ENCODE results near the gene EPAS1.

EPAS1 gene

GRCh38 chr2:46413631-46414030 lies 116.4 kb downstream of the EPAS1 start:
- no peak for DNase-seq

- no peak for DNase-seq
Measured at GRCh38 chr2:46414701-46415100, 117.5 kb downstream of the EPAS1 start.

- DNase-seq: no peak
Measured at GRCh38 chr2:46416280-46416679, 119.1 kb downstream of the EPAS1 start.

DNA sequence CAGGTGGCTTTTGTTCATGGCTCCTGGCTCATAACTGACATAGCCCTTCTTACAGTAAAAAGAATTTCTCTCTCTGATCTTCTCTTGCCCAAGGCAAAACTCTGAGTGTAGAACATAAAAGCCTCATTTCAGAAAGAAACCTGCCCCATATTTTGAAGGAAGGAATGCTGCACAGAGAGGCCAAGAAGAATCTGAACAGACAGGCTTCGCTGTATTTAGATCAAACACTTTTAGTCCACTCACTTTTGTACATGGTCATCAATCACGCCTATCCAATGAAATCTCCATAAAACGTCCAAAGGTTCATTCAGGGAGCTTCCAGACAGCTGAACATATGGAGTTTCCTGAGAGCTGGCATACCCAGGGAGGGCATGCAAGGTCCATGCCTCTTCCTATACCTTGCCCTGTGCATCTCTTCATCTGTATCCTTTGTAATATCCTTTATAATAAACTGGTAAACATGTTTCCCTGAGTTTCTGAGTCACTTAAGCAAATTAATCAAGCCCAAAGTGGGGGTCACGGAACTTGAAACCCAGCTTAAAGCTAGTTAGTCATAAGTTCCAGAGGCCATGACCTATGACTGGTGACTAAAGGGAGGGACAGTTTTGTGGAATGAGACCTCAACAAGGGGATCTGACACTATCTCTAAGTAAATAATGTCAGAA lies 119.7 kb downstream of the EPAS1 start:
- no peak for DNase-seq

GRCh38 chr2:46420945-46421344 lies 123.7 kb downstream of the EPAS1 start:
- DNase-seq: no peak

- no peak for DNase-seq
Measured at GRCh38 chr2:46421361-46421760, 124.2 kb downstream of the EPAS1 start.

DNA sequence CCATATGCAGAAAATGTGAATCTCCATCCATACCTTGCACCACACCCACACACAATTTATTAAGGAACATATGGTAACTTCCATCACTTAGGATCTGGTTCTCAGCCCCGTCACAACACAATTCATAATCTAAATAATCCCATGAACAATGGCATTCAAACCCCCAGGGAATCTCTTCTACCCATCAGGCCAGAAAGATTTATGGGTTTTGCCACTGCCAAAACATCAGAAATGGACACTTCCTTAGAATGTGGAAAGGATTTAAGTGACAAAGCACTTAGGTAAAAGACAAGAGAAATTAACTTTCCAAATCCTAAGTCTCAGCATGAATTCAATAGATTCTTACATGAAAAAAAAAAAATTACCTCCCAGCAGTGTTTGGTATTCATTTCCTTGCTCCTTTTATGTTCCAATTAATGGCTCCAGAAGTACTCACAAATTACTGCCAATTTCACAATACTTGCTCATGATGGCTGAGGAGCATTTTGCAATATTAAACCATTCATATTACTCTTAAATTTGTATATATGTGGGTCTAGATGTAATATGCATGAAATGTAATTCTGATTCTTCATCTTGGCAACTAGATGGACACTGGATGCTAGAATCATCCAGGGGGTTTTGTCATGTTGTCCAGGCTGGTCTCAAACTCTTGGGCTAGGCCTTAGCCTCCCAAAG lies 125.6 kb downstream of the EPAS1 start:
- no peak for DNase-seq

GRCh38 chr2:46424937-46425336 lies 127.7 kb downstream of the EPAS1 start:
- no peak for DNase-seq

- no peak for DNase-seq
Measured at GRCh38 chr2:46428911-46429436, 131.8 kb downstream of the EPAS1 start.

DNA sequence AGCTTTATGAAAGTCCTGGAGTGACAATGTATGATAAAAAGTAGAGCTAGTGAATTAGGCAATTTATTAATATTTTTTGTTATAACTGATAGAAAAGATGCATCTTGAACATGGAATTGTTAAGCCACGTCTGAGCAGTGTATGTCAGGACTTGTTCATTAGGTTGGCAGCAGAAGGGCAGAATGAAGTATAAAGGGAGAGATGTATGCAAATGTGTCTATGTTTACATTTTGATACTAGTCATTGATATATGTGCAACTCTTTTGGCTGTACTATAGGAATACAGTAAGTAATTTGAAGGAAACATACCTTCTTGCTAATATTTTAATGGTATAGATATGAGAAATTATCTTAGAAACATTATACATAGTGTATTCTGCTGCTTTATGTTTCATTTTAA lies 133.2 kb downstream of the EPAS1 start:
- DNase-seq: no peak

- no peak for DNase-seq
Measured at GRCh38 chr2:46430992-46431391, 133.8 kb downstream of the EPAS1 start.

DNA sequence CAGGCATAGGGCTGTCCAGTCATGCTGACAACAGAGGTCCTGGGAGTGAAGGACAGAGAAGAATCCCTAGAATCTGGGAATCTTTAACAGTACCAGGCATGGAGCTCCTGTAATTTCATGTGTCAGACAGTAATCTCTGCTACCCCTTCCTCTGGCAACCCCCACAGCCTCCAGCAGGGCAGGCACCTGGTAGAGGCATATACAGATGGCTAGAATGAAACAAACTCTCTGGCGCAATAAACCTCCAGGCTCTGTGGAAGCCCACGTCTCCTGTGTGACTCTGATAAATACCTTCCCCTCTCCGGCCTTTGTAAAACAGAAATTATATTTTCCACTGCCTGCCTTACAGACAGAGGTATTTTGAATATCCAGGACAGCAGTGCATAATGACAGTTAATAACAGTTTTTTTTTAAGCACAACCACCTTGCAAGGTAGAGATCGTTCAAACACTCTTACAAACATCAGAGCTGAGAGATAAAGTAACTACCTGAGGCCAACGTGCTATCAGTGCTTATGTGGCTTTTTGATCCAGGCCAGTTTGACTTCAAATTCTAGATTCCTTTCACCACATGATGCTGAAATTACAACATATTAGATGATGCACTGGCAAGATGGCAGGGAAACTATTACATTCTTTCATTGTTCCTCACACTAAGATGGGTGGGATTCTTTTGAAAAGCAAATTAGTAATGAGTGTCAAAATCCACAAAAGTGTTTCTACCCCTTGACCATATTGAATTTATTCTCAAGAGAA lies 134.5 kb downstream of the EPAS1 start:
- DNase-seq: peak; percentile 49

DNA sequence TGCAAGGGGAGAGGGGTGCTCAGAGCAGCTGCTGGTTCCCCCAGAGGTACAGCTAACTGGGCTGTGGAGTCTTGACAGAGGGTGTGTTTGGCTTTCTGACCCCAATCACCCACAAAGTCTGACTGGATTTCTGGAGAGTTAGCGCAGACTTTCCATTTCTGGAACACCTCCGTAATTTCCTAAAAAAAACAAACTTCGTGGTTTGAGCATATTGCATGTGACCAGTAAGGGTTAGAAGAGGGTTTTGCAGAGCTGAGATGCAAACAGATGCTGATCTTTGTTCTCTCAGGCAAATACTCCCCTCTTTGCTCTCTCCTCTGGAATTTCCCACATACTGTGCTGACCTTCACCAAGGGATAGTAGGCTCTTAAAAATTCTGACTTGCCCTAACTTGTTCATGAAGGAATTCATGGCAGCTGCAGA lies 137.7 kb downstream of the EPAS1 start:
- DNase-seq: no peak

GRCh38 chr2:46435353-46435752 lies 138.1 kb downstream of the EPAS1 start:
- no peak for DNase-seq

GRCh38 chr2:46435796-46436360 lies 138.7 kb downstream of the EPAS1 start:
- no peak for DNase-seq
